AG10803 (cell line): ENCODE measurements around the gene MLXIPL.
A peak's percentile ranks its signal among the peaks of the same experiment; 100 is the strongest.
"Not testable (repeated sequence)": the region's sequence is repeated elsewhere in the genome, so short reads cannot be mapped to it uniquely, and the experiment has no call there.

ENCODE experiments used
- DNase-seq: peaks from one replicate; pipeline ENCODE4 v3.0.0; 2010; ENCODE audit warnings: low read depth
- H3K4me3 ChIP-seq: 2 replicates; pipeline ENCODE4 v1.5.1; 2011; ENCODE audit warnings: mild to moderate bottlenecking, low read length, control low read depth
- TF ChIP-seq, protein P1 (sequence below): conservative IDR thresholded peaks from 2 replicates; pipeline ENCODE4 v1.5.1; 2011; ENCODE audit warnings: mild to moderate bottlenecking, low read length, control low read depth, inconsistent platforms

Gene MLXIPL

DNA sequence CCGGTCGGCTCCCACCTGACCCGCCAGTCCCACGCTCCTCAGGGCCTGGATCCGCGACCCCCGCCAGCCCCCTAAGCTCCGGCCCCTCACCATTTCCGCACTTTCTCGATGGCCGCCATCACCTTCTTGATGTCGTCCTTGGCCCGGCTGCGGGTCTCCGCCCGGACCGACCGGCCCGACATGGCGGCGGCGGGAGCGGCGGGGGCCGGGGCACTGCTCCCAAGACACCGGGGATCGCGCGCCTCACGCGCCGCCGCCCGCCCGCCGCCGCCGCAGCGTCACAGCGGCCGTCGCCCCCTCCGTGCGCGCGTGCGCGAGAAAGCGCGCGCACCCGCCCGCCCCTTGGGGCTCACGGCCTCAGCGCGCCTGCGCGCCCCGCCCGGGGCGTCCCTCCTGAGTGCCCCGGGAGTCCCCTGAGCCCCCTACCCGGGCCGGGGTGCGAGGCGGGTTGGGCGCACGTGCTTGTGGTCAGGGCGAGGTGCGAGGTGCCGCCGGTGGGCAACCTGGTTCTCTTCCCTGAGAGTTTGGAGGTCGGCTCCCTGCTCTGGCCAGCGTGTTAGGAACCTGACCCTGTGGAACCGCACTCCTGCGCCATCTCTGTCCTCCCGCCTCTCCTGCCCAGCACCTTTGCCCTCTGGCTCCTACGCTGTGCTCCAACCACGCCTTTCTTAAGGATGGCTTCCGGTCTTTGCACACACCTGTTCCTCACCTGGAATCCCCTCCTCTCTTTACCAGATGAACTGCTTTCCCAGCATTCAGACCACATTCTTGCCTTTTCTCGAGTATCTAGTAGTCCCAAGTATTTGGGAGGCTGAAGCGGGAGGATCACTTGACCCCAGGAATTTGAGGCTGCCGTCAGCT, 66.7 kb downstream of the MLXIPL start, which contains the start of gene BCL7B:
Gene BCL7B, minus strand, starts transcription at position 294 of the 861 bp plus-strand sequence. Its CDS starts 112 bp downstream, at position 182.
- peak; percentile 50 for DNase-seq
- H3K4me3 ChIP-seq, result peak within 1 kb of the TSS; percentile 88
- TF ChIP-seq, protein P1, sequence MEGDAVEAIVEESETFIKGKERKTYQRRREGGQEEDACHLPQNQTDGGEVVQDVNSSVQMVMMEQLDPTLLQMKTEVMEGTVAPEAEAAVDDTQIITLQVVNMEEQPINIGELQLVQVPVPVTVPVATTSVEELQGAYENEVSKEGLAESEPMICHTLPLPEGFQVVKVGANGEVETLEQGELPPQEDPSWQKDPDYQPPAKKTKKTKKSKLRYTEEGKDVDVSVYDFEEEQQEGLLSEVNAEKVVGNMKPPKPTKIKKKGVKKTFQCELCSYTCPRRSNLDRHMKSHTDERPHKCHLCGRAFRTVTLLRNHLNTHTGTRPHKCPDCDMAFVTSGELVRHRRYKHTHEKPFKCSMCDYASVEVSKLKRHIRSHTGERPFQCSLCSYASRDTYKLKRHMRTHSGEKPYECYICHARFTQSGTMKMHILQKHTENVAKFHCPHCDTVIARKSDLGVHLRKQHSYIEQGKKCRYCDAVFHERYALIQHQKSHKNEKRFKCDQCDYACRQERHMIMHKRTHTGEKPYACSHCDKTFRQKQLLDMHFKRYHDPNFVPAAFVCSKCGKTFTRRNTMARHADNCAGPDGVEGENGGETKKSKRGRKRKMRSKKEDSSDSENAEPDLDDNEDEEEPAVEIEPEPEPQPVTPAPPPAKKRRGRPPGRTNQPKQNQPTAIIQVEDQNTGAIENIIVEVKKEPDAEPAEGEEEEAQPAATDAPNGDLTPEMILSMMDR, result no peak

DNA sequence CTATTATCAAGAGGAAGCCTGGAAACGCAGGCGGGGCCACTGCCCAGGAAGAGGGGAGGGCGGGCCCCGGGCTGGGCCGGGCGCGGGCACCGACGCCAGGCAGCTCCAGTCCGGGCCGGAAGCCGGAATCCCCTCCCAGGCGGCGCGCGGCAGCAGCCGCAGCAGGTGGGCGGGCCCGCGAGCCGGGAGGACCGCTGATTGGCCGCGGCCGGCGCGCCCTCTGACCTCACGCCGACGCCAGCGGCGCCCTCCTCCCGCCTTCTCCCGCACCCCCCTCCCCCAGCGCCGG, 67.3 kb downstream of the MLXIPL start:
- TF ChIP-seq, protein P1, result no peak
- H3K4me3 ChIP-seq, result peak overlapping the region; percentile 88
- DNase-seq, result peak; percentile 92

DNA sequence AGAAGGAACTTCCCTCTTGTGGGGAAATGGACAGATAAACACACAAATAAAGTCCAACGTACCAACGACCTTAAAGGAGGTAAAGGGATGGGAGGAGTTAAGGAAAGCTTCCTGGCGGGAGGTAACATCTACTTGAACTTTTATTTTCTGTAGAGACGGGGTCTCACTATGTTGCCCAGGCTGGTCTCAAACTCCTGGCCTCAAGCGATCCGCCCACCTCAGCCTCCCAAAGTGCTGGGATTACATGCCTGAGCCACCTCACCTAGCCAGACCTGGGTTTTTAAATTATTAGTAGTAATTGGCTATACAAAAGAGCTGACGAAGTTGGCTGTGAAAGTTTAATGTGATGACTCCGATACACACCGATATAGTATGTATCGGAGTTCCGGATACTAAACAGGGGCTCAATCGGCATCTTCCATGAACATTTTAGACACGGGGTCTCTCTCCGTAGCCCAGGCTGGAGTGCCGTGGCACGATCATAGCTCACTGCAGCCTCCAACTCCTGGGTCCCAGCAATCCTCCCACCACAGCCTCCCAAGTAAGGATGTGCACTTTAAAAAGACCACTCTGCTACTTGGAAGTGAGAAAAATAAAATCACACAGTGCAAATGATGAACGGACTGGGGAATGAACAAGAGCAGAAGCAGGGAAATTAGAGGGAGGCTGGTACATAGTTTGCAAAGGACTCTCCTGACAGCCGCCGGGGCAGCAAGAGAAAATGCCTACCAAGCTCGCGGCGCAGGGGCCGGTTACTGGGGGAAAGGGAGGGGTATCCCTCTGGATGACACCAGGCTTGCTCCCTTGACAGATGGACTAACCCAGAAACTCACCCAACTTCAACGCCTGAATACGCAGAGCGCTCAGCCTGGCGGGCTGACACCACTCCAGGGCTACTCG, 67.9 kb downstream of the MLXIPL start:
- TF ChIP-seq, protein P1, result no peak
- no peak for DNase-seq

DNA sequence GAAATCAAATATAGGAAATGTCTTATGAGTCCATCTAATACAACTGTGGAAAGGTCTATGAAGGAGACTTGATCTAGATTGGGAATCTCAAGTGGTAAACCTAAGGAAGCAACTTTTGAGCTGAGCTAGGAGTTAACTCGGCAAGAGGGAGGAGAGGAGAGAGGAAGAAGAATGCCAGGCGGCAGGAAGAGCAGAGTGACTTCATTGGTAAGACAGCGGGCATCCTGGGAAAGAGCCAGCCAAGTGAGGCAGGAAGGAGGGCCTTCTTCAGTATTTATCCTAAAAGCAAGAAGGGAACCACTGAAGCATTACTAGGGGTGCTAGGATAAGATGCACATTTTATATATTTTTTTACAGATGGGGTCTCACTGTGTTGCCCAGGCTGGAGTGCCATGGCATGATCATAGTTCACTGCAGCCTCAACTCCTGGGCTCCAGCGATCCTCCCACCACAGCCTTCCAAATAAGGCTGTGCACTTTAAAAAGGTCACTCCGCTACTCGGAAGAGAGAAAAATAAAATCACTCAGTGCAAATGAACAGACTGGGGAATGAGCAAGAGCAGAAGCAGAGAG, 68.8 kb downstream of the MLXIPL start:
- peak; percentile 61 for DNase-seq
- TF ChIP-seq, protein P1, result no peak
- H3K4me3 ChIP-seq, result peak overlapping the region; percentile 88

More for the DNA sequence above, 67.9 kb downstream of the MLXIPL start:
- H3K4me3 ChIP-seq, result peak overlapping the region; percentile 88

DNA sequence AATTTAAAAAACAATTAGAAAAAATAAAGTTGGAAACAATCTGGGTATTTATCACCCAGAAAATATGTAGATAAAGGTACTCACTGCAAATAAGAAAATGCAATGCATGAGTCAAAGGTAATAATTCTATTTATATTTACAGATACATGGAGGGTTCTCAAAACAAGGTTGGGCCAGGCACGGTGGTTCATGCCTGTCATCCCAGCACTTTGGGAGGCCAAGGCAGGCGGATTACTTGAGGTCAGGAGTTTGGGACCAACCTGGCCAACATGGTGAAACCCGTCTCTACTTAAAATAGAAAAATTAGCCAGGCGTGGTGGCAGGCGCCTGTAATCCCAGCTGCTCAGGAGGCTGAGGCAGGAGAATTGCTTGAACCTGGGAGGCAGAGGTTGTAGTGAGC, 74.2 kb downstream of the MLXIPL start:
- H3K4me3 ChIP-seq, DNase-seq: not testable (repeated sequence)

DNA sequence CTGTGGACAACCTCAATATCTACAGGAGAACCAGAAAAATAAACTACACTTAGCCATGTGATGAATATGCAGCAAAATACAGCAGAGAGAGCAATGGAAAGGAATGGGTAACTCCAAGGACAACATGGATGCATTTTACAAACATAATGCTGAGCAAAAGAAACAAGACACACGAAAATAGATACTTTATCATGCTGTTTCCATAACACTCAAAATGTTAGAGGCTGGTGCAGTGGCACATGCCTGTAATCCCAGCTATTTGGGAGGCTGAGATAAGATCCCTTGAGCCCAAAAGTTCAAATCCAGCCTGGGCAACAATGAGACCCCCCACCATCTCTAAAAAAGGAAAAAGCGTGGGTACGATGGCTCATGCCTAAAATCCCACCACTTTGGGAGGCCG, 75.1 kb downstream of the MLXIPL start:
- H3K4me3 ChIP-seq, result no peak overlapping the region
- TF ChIP-seq, protein P1, result no peak
- no peak for DNase-seq

DNA sequence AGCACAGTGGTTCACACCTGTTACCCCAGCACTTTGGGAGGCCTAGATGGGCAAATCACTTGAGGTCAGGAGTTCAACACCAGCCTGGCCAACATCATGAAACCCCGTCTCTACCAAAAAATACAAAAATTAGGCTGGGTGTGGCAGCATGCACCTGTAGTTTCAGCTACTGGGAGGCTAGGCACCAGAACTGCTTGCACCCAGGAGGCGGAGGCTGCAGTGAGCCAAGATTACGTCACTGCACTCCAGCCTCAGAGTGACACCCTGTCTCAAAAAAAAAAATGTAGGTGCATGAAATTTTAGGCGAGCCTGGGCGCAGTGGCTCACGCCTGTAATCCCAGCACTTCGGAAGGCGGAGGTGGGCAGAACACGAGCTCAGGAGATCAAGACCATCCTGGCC, 76.5 kb downstream of the MLXIPL start:
- TF ChIP-seq, protein P1, result no peak
- no peak overlapping the region for H3K4me3 ChIP-seq
- DNase-seq, result no peak
